ENCODE data around the gene DNAAF1. TPM values are rescaled to one million over a fixed set of nuclear protein-coding genes. Genes with fewer than 3 reads are reported as not detected.
"Not testable (repeated sequence)": the region's sequence is repeated elsewhere in the genome, so short reads cannot be mapped to it uniquely, and the experiment has no call there.

The DNAAF1 gene
- polyA plus RNA-seq, 2 of the 4 experiments (the other 2 are of a cell fraction), result 0.13 to 0.14 TPM

DNA sequence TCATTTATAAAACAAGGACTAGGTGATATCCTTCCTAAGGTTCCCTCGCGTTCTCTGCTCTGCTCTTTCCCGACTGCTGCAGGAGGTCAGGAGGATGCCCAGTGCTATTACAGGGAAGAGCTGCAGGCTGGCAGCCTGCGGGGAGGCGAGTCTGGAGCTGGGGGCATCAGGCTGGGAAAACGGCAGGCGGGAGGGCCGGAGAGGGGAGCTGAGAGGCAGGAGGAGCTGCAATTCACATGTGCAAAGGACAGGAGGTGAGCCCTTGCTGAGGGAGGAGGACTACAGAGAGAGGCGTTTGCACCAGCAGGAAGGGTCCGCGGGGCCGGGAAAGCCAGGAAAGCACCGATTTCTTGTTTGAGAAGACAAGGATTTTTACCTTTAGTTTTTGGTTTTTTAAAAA, 54.0 kb downstream of the DNAAF1 start (continued):
- TF ChIP-seq, protein P1, sequence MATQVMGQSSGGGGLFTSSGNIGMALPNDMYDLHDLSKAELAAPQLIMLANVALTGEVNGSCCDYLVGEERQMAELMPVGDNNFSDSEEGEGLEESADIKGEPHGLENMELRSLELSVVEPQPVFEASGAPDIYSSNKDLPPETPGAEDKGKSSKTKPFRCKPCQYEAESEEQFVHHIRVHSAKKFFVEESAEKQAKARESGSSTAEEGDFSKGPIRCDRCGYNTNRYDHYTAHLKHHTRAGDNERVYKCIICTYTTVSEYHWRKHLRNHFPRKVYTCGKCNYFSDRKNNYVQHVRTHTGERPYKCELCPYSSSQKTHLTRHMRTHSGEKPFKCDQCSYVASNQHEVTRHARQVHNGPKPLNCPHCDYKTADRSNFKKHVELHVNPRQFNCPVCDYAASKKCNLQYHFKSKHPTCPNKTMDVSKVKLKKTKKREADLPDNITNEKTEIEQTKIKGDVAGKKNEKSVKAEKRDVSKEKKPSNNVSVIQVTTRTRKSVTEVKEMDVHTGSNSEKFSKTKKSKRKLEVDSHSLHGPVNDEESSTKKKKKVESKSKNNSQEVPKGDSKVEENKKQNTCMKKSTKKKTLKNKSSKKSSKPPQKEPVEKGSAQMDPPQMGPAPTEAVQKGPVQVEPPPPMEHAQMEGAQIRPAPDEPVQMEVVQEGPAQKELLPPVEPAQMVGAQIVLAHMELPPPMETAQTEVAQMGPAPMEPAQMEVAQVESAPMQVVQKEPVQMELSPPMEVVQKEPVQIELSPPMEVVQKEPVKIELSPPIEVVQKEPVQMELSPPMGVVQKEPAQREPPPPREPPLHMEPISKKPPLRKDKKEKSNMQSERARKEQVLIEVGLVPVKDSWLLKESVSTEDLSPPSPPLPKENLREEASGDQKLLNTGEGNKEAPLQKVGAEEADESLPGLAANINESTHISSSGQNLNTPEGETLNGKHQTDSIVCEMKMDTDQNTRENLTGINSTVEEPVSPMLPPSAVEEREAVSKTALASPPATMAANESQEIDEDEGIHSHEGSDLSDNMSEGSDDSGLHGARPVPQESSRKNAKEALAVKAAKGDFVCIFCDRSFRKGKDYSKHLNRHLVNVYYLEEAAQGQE (IDR thresholded peaks at IDR 0.05), result no peak

DNA sequence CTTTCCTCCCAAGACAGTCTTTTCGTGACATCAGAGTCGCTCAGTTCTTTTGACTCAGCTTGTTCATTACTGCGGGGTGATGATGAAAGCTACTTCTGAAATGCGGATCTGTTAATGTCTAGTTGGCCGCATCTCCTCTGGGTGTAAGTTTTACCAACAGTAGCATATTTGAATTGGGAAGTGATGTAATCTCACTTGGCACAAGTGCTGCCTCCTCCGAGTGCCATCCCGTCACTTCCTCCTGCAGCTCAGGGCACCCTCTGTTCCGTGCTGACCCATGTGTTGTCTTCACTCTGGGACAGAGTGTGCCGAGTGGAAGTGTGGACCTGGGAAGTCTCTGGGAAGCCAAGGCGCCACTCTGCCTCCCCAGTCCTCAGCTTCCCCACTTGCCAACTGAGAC, 54.8 kb downstream of the DNAAF1 start:
- H3K27ac ChIP-seq, result no peak overlapping the region
- no peak for FAIRE-seq
- H3K9me3 ChIP-seq, result no peaks in the 10 kb centered on the region
- DNase-seq (ENCODE audit: low read depth in 1 of 2, low spot score in 1 of 2), result no peak
- ChIA-PET CTCF (interaction anchor here (1.1 to 3.6 kb wide), 3 partner anchors 8 to 36 kb away, joined by 3 to 17 read pairs (median 4); partner anchors contain the start of gene TAF1C), POLR2A (no interaction called here)
- ATAC-seq, result no peak
- TF ChIP-seq, protein P2, sequence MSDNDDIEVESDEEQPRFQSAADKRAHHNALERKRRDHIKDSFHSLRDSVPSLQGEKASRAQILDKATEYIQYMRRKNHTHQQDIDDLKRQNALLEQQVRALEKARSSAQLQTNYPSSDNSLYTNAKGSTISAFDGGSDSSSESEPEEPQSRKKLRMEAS (IDR thresholded peaks at IDR 0.05), result no peak
- TF ChIP-seq TP53 (CRISPR knock-in tag; IDR thresholded peaks at IDR 0.05), result no peak
- no peak overlapping the region for H3K4me3 ChIP-seq
- H3K4me2 ChIP-seq, result no peak overlapping the region
- 82% methylated on average over 10 of the region's 10 CpGs for WGBS (ENCODE audit: missing lambda C conversion rate)
- H3K4me1 ChIP-seq, result no peaks in the 10 kb centered on the region

DNA sequence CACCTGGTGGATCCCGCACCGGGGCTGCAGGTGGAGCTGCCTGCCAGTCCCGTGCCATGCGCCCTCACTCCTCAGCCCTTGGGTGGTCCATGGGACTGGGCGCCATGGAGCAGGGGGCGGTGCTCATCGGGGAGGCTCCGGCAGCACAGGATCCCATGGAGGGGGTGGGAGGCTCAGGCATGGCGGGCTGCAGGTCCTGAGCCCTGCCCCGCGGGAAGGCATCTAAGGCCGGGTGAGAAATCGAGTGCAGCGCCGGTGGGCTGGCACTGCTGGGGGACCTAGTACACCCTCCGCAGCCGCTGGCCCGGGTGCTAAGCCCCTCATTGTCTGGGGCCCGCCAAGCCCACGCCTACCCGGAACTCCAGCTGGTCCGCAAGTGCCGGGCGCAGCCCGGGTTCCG, 59.4 kb downstream of the DNAAF1 start:
- ATAC-seq; H3K4me3 ChIP-seq; H3K9me3 ChIP-seq; POLR2A ChIA-PET; H3K4me1 ChIP-seq; DNase-seq (ENCODE audit: low read depth in 1 of 2, low spot score in 1 of 2); H3K4me2 ChIP-seq; FAIRE-seq; H3K27ac ChIP-seq: not testable (repeated sequence)
- 76% methylated on average over 10 of the region's 26 CpGs for WGBS (ENCODE audit: missing lambda C conversion rate)
- CTCF ChIA-PET, result interaction anchor here (1.6 to 3.1 kb wide), 3 partner anchors 18 to 103 kb away, joined by 3 to 15 read pairs (median 3); partner anchors contain the start of gene TAF1C

DNA sequence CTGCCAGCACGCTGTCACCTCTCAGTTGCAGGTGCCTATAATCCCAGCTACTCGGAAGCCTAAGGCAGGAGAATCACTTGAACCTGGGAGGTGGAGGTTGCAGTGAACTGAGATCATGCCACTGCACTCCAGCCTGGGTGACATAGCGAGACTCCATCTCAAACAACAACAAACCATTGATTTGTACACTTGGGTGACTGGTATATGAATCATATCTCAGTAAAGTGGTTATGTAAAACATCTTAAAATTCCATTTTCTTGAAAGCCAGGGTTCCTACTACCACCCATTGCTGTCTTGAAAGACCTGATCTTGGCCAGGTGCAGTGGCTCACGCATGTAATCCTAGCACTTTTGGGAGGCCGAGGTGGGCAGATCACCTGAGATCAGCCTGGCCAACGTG, 60.0 kb downstream of the DNAAF1 start:
- ATAC-seq; H3K4me1 ChIP-seq; FAIRE-seq; H3K4me3 ChIP-seq; H3K4me2 ChIP-seq; POLR2A ChIA-PET; H3K27ac ChIP-seq; DNase-seq (ENCODE audit: low read depth in 1 of 2, low spot score in 1 of 2); H3K9me3 ChIP-seq: not testable (repeated sequence)
- 69% methylated on average over 6 of the region's 6 CpGs for WGBS (ENCODE audit: missing lambda C conversion rate)
- CTCF ChIA-PET, result interaction anchor here (1.6 kb wide), 2 partner anchors 72 to 103 kb away, joined by 3 read pairs; no protein-coding TSS in a partner anchor

DNA sequence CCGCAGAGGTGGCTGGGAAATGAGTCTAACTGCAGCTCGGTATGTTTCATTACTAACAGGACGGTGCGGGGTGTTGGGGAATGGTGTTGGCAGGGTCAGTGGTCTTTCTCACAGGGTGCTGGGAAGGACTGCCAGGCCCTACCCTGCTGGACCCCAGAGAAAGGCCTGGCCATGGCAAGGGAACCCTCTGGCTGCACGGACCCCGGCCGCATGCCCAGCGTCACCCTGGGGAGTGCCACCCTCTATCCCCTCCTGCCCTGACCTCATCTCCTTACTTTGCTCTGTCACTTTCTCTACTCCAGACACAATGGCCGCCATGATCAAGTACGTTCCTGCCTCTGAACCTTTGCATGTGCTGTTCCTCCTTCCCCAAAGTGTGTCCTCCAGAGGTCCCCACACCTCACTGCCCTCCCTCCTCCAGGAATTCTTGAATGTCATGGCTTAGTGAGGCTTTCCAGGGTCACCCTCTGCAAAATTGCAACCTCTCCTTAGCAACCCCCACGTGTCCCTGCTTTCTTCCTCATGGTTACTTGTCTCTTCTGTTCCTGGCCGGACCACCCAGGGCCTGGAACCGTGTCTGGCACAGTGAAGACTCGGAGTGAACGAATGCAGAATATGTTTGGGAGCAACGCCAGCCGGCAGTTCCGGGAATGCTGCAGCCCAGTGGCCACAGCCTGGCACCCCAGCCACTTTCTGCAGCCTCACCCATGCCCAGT, 61.0 kb downstream of the DNAAF1 start:
- DNase-seq (ENCODE audit: low read depth in 1 of 2, low spot score in 1 of 2) (no peak), FAIRE-seq (no peak), ATAC-seq (0 out of 6 replicates have a peak, but pooled peaks of 1 of the 2 experiments have one; percentile 9)
- WGBS (ENCODE audit: missing lambda C conversion rate), result 70% methylated on average over 18 of the region's 18 CpGs
- Histone ChIP-seq H3K9me3 (no peaks in the 10 kb centered on the region), H3K4me3 (no peak overlapping the region), H3K4me1 (no peaks in the 10 kb centered on the region), H3K27ac (no peak overlapping the region), H3K4me2 (no peak overlapping the region)
- CTCF ChIA-PET, result interaction anchor here (1.6 kb wide), 1 partner anchor 71 kb away, joined by 3 read pairs; no protein-coding TSS in a partner anchor
- POLR2A ChIA-PET, result no interaction called here
- TF ChIP-seq GATA3 (IDR thresholded peaks at IDR 0.05; ENCODE audit: borderline replicate concordance) (no peak), POLR2AphosphoS2 (conservative IDR thresholded peaks at IDR 0.05; ENCODE audit: low read length) (no peak), NR3C1 (IDR thresholded peaks at IDR 0.05) (no peak), JUN (IDR thresholded peaks at IDR 0.05) (no peak), NFE2L2 (conservative IDR thresholded peaks at IDR 0.05; ENCODE audit: low read length) (no peak), TFCP2L1 (CRISPR knock-in tag; IDR thresholded peaks at IDR 0.05) (no peak), NPAS2 (CRISPR knock-in tag; IDR thresholded peaks at IDR 0.05; ENCODE audit: borderline replicate concordance) (no peak), EHMT2 (IDR thresholded peaks at IDR 0.05; ENCODE audit: low read depth) (no peak), POLR2A (IDR thresholded peaks at IDR 0.05; ENCODE audit: low read length) (no peak), ZNF302 (CRISPR knock-in tag; IDR thresholded peaks at IDR 0.05) (no peak), RAD21 (conservative IDR thresholded peaks at IDR 0.05 in 1 of 2, IDR thresholded peaks at IDR 0.05 in 1 of 2) (no peak)
- TF ChIP-seq, protein P3, sequence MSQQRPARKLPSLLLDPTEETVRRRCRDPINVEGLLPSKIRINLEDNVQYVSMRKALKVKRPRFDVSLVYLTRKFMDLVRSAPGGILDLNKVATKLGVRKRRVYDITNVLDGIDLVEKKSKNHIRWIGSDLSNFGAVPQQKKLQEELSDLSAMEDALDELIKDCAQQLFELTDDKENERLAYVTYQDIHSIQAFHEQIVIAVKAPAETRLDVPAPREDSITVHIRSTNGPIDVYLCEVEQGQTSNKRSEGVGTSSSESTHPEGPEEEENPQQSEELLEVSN (IDR thresholded peaks at IDR 0.05; ENCODE audit: borderline replicate concordance, low read depth), result no peak
- TF ChIP-seq, protein P2 (IDR thresholded peaks at IDR 0.05), result no peak
- TF ChIP-seq, protein P4, sequence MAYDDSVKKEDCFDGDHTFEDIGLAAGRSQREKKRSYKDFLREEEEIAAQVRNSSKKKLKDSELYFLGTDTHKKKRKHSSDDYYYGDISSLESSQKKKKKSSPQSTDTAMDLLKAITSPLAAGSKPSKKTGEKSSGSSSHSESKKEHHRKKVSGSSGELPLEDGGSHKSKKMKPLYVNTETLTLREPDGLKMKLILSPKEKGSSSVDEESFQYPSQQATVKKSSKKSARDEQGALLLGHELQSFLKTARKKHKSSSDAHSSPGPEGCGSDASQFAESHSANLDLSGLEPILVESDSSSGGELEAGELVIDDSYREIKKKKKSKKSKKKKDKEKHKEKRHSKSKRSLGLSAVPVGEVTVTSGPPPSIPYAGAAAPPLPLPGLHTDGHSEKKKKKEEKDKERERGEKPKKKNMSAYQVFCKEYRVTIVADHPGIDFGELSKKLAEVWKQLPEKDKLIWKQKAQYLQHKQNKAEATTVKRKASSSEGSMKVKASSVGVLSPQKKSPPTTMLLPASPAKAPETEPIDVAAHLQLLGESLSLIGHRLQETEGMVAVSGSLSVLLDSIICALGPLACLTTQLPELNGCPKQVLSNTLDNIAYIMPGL (CRISPR knock-in tag; IDR thresholded peaks at IDR 0.05; ENCODE audit: borderline replicate concordance), result no peak
- TF ChIP-seq, protein P5, sequence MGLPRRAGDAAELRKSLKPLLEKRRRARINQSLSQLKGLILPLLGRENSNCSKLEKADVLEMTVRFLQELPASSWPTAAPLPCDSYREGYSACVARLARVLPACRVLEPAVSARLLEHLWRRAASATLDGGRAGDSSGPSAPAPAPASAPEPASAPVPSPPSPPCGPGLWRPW (IDR thresholded peaks at IDR 0.05), result no peak

All from A549 (cell line).